ENCODE data around the gene STARD6. TPM values are rescaled to one million over a fixed set of nuclear protein-coding genes. Genes with fewer than 3 reads are reported as not detected.

STARD6 gene, protein sequence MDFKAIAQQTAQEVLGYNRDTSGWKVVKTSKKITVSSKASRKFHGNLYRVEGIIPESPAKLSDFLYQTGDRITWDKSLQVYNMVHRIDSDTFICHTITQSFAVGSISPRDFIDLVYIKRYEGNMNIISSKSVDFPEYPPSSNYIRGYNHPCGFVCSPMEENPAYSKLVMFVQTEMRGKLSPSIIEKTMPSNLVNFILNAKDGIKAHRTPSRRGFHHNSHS
- total RNA-seq: not detected in 2 replicates

DNA sequence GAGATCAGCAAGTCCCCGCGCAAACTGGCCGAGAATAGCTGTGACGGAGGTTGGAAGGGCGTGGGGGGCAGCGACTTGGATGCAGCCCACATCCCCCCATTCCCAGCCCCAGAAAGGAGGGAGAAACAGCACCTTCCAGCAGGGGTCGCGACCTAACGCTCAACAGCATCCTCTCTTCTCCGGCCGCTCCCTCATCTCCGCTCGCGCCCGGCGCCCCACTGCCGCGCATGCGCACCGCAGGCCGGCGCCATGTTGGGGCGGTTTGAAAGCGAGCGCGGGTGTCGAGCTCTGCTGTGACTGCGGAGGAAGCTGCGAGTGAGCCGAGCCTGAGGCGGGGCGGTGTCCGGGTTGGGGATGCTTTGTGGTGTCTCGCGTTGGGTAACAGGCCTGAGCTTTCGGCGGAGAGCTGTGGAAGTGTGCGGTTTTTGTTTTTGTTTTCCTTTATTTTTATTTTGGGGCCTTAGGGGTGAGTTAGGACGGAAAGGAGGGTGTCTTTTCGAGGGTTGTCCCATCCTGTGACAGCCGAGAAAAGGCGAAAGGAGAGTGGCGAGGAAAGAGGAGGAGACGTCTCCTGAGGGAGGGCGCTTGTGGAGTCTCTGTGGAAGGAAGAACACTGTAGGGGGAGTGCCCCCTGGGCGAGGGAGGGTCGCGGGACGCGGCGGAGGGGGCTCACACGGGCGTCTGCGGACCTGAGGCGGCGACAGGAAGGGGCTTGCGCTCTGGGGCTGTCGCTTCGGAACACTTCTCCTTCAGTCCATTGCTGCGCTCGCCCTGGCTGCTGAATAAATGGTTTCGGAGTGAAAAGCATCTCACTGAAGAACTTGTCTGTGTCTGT is at the start of gene STARD6, which contains the start of gene C18orf54:
Gene STARD6 (minus strand): TSS at position 199 of the 835 bp plus-strand sequence. CDS start 3,285 bp downstream, outside the sequence.
Gene C18orf54 (plus strand): TSS at position 247 of the 835 bp plus-strand sequence. CDS start 2,667 bp downstream, outside the sequence.

Other genes starting within 250 kb of the STARD6 start
- 45.1 and 55.5 TPM in 2 replicates for gene MBD2, start 133.2 kb downstream of the STARD6 start, total RNA-seq
- 10.2 and 11.7 TPM in 2 replicates for gene POLI, start 88.3 kb downstream of the STARD6 start, total RNA-seq
- gene C18orf54, start within 50 bp of the STARD6 start, total RNA-seq: 4.5 and 5.2 TPM in 2 replicates
- gene DYNAP, start 233.4 kb upstream of the STARD6 start, total RNA-seq: not detected in 2 replicates

Data from hair follicular keratinocyte (primary cell).